ENCODE measurements around the gene CRP.
"Not testable (repeated sequence)": the region's sequence is repeated elsewhere in the genome, so short reads cannot be mapped to it uniquely, and the experiment has no call there.

The CRP gene, protein sequence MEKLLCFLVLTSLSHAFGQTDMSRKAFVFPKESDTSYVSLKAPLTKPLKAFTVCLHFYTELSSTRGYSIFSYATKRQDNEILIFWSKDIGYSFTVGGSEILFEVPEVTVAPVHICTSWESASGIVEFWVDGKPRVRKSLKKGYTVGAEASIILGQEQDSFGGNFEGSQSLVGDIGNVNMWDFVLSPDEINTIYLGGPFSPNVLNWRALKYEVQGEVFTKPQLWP

GRCh38 chr1:159714529-159714928 is at the start of gene CRP:
TSS of gene CRP (minus strand) at chr1:159714589. CDS start at chr1:159714485, 104 bp downstream.
- DNase-seq, result no peak

GRCh38 chr1:159763686-159764085 is 49.3 kb upstream of the CRP start:
- DNase-seq, result no peak

DNA sequence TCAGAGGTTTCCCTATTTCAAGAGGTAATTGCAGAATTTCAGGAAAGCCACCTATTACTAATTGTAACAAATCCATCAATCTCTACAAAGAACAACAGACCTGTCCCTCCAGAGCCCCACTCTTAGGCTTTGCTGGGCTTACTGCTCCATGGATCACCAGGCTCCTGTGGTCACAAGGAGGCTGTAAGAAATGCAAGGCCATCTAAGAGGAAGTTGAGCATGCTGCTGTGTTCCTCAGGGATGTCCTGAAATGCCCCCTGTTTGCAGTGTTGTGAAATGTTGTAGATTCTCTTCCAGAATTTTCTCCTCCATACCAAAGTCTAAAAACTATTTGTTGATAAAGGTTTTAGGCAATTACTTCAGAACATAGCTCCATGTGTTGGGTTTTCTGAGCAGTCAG is 42.0 kb upstream of the CRP start:
- DNase-seq, result no peak

GRCh38 chr1:159755451-159756007 is 41.1 kb upstream of the CRP start:
- no peak for DNase-seq

GRCh38 chr1:159753386-159753785 is 39.0 kb upstream of the CRP start:
- DNase-seq, result no peak

DNA sequence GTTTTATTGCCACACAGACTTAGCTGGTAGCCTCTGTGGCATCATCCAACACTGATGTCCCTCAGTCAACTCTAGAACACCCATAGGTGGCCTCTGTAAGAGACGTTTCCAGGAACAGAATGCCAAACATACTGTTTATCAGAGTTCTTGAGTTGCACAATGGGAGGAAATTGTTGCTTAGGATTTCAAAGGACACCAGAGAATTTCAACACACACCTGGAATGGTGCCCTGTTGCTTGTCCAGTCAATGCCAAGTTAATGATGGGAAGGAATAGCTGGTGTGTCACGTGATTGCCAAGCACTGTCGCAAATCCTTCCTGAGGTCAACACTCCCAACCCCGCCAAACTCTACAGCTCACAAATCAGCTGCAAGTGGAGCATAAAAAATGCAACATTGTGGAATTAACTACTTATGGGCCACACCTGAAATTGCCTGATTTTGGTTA is 37.8 kb upstream of the CRP start:
- no peak for DNase-seq

- no peak for DNase-seq
Measured at GRCh38 chr1:159751031-159751430, 36.6 kb upstream of the CRP start.

GRCh38 chr1:159750621-159751020 is 36.2 kb upstream of the CRP start:
- no peak for DNase-seq

DNA sequence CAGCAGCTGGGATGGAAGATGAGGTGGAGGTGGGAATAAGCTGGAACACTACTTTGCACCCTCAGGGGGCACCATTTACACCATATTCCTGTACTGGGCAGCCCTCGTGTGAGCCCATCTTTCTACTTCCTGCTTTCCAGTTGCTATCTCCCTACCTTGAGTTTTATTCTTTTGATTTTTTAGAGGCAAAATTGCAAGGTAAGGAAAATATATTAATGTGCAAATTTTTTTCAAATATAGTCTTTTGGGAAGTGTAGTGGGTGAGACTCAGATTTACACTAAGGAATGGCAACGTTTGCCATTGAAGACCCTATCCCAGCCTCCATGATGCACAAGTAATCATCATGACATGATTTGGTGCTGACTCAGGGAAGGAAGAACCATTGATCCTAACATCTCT is 35.2 kb upstream of the CRP start:
- DNase-seq, result no peak

DNA sequence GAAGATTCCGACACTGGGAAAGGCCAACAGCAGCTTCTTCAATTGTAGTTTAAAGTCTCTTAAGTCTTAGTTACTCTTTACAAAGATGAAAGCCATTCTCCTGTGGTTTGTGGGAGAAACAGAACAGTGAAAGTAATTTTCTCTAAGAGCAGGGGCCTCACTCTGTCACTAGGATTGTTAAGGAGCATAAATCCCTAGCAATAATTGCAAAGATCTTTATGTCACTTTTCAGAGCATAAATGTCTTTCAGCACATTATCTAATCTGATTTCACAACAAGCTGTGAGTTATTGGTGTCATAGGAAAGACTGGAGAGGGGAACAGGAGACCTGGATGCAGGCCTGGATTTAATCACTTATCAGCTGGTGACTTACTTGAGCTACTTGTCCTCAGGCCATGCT is 34.0 kb upstream of the CRP start:
- no peak for DNase-seq

DNA sequence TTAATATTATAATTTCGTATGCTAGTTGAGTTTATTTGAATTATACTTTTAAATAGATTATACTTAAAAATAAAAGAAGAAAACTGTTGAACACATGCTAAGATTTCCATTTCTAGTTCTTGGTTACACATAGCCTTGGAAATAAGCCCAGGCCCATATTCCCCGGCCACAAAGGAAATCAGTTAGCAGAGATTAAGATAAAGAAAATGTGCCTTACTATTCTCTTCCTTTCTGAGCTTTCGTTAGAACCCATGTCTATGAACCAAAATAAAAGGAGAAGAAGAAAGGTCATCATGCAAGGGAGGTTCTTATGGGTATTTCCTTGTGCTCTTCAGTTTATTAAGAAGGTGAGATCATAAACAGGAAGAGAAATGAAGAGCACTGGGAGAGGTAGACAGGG is 32.3 kb upstream of the CRP start:
- no peak for DNase-seq

- DNase-seq, result no peak
Measured at GRCh38 chr1:159743651-159744410, 29.4 kb upstream of the CRP start.

DNA sequence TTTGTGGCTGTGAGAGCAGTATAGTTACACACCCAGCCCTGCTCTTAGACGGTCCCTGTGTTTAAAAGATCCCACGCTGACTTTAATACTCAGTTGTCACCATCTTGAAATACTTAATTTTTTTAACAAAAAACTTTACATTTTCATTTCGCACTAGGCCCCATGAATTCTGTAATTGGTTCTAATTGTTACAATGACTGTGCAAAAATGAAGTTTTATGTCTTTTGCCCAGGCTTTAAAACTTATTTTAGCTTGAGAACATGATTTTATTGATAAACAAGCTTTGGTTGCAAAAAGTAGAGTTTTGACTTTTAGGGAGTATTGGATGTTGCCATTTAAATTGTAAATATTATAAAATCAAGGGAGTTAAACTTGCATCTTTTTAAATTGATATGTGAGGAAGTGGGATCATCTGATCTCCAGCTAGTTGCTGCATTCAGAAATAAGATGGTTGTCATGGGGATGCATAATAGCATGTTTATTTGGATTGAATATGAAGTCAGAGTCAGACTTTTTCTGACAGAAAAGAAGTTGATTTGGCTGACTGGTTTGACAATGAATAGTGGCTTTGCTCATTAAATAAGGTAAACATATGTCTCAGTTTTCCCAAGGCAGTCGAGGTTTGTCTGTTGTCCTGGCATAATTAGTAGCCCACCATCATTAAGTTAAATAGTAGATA is 23.0 kb upstream of the CRP start:
- no peak for DNase-seq

DNA sequence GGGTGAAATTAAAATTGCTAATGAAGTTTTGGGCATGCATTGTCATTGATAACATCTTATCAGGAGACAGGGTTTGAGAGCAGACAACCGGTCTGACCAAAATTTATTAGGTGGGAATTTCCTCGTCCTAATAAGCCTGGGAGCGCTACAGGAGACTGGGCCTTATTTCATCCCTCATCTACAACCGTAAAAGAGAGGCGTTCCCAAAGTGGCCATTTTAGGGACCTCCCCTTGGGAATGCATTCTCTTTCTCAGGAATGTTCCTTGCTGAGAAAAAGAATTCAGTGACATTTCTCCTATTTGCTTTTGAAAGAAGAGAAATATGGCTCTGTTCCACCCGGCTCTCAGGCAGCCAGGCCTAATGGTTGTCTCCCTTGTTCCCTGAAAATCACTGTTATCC is 8.8 kb upstream of the CRP start:
- not testable (repeated sequence) for DNase-seq

- DNase-seq, result no peak
Measured at GRCh38 chr1:159719990-159720389, 5.6 kb upstream of the CRP start.

DNA sequence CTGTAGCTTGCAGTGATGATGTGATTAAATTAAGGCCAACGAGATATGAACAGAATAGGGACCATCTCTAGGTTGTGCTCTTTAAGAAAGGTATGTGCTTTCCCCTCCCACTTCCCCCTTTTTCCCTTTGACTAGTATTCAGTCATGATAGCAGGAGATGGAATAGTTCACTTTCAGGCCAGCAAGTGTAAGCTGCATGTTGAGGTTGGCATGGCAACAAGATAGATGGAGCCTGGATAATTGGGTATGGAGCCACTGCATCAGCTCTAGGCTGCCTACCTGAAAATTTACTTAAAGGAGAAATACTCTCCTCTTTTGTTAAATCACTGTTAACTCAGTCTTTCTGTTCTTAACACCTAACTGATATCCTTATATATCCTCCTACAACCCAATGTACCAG is 1.5 kb upstream of the CRP start:
- DNase-seq, result no peak

DNA sequence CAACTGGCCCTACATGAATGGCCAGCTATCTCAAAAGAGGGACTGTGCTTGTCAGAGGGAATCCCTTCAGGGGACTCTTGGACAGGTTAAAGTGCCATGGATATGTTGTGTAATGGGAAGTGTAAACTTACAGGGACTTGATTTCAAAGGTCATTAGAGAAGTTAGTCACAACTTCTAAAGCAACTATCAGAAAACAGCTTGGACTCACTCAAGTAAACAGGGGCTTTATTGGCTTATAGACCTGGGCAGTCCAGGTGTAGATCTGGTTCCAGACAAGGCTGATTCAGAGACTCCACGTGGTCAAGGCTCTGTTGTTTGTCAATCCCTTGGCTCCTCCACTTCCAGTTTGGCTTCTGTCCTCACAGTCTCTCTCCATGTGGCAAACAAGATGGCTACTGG is 2.3 kb downstream of the CRP start:
- no peak for DNase-seq

DNA sequence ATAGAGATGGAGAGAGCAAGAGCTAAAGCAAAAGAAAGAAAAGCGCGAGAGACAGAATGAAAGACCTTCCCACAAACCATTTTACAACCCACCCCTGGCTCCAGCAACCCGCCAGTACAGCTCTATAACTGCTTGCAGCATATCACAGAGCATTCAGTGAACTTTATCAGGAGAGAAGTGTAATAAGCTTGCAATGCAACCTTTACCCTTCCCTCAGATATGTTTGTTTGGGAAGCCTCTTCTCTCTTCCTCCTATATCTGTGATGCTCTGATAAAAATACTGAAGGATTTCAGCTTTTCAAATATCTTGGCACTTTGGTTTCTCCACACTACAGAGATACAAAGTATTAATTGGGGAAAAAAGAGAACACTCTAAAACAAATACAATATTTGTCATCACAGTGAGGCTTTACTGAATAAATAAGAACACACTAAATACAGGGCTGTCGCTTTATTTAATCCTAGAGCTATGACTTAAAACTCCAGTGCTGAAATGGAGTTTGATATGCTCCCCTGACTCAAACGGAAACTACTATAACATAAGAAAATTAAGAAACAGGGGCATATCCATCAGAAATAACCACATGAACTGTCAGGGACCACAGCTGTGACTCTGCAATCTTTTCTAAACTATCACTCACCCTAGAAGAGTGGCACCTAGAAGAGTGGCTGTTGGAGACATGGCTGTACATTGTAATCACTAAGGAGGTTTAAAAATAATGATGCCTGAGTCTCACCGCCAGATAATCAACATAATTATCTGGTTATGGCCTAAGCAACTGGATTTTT is 6.7 kb downstream of the CRP start:
- no peak for DNase-seq

GRCh38 chr1:159705904-159706256 is 8.5 kb downstream of the CRP start:
- no peak for DNase-seq

- no peak for DNase-seq
Measured at GRCh38 chr1:159705251-159705903, 9.0 kb downstream of the CRP start.

GRCh38 chr1:159704481-159704880 is 9.9 kb downstream of the CRP start:
- DNase-seq, result no peak

- no peak for DNase-seq
Measured at GRCh38 chr1:159700312-159700711, 14.1 kb downstream of the CRP start.

GRCh38 chr1:159699653-159700052 is 14.7 kb downstream of the CRP start:
- DNase-seq, result no peak
